HL-60 (cell line): ENCODE data around the gene MRGPRG.
A peak's percentile ranks its signal among the peaks of the same experiment; 100 is the strongest.

ENCODE experiments used
- DNase-seq, 2 experiments: peaks; one replicate each; pipeline ENCODE4 v3.0.0-alpha.2; 2010 to 2020; ENCODE audit warnings: low read depth in 1 of 2, low spot score in 1 of 2
- H3K27ac ChIP-seq: fragments of 250-450 bp; sonication (Bioruptor Pico); replicated peaks from 2 replicates; pipeline ENCODE4 v1.5.1; 2020; ENCODE audit warnings: mild to moderate bottlenecking, moderate library complexity
- H3K27me3 ChIP-seq: fragments of 250-450 bp; sonication (Bioruptor Pico); 2 replicates; pipeline ENCODE4 v1.5.1; 2021; ENCODE audit warnings: mild to moderate bottlenecking, moderate library complexity; ENCODE audit not compliant: insufficient read depth, poor library complexity, severe bottlenecking
- H3K4me3 ChIP-seq: replicated peaks from 2 replicates; pipeline ENCODE4 v1.5.1; 2011; ENCODE audit warnings: mild to moderate bottlenecking, control low read depth, low read length; ENCODE audit not compliant: insufficient read depth
- GABPA ChIP-seq: IDR thresholded peaks from 2 replicates; pipeline ENCODE4 v1.6.1; 2012; ENCODE audit warnings: low read depth
- POLR2AphosphoS5 ChIP-seq: IDR thresholded peaks from 2 replicates; pipeline ENCODE4 v1.6.1; 2012; ENCODE audit warnings: low read depth
- SPI1 ChIP-seq: IDR thresholded peaks from 2 replicates; pipeline ENCODE4 v1.6.1; 2012; ENCODE audit warnings: low read depth, mild to moderate bottlenecking, borderline replicate concordance
- TF ChIP-seq, protein P1 (sequence below): IDR thresholded peaks from one replicate; pipeline ENCODE4 v1.5.1; 2011; ENCODE audit warnings: low read length, control low read depth, inconsistent platforms; ENCODE audit not compliant: insufficient read depth
- TF ChIP-seq, protein P2 (sequence below): IDR thresholded peaks from 2 replicates; pipeline ENCODE4 v1.6.1; 2012; ENCODE audit warnings: low read depth; ENCODE audit not compliant: insufficient replicate concordance

Gene MRGPRG

DNA sequence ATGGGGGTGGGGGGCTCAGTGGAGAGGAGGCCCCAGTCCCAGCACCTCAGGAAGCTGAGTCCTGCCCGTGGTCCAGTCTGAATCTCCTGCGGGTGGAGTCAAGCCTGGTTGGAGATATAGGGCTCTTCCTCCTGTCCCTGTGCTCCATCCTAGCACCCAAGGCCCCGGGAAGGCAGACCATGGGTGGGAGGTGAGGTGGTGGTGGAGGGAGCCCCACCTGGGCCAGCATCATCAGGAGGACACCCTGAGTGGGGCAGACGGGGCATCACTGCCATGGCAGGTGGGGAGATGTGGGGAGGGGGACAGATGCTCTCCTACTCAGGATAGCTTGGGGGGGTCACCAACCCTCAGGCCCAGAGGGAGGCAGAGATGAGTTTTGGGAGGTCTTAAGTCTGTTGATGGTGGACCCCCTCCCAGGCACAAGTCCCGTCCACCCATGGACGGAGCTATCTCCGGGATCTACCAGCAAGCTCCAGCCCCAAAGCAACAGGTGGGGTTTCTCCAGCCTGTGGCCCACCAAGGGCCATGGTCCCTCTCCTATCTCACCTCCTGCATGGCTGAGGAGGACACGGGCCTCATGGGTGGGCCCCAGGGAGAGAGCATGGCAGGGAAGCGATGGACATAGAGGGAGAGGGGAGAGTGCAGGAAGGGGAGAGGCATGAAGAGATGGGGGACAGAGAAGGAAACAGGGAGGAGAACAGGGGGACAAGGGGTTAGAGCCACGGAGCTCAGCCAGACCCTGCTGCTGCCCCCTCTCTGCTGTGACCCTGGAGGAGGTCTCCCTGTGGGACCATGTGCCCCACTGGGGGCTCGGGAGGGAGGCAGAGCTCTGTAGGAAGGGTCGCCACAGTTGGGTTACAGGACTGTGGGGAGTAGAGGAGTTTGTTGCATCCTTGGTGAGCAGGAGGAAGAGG lies 12.3 kb upstream of the MRGPRG start:
- H3K27me3 ChIP-seq: no peaks in the 10 kb centered on the region

DNA sequence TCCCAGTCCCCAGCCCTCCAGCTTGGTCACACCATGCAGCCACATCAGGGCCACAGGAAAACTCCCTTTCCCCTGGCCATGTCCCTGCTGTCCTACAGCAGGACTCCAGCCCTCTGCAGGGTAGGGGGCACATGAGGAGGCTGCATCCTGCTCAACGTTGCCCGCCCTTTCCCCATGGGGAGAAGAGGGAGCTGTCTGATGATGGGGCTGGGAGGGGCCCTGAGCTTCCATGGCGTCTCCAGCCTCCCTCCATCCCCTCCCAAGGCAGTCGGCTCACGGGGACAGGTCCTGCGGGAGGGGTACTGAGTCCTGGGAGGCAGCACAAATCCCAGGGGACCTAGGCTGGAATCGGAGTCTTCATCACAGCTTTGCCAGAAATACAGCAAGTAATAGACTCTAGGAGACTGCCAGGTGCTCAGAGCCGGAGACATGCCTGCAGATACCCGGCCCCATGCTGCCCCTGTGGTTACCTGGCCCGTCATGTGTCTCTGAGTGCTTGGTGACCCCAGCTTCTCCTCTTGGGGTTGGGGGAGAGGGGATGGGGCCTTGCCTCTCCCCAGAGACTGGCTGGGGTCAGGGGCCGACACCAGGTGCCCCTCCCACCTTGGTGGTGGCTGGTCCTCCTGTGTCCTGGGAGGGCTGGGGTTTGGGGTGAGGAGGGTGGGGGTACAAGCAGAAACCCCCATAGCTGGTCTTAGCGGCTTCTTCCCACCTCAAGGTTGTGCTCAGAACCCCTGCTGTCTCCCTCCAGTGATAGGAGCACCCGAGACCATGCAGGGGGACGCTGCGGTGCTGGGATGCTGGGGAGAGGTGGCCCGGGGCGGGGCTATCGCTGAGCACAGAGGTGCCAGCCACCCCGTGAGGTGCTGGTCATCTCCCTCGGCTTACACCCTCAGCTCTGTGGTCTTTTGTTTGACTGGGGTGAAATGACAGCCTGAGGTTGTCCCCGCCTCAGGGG lies 11.3 kb upstream of the MRGPRG start:
- no peaks in the 10 kb centered on the region for H3K27me3 ChIP-seq
- H3K4me3 ChIP-seq: no peak overlapping the region
- TF ChIP-seq GABPA (no peak), POLR2AphosphoS5 (no peak), SPI1 (no peak)
- TF ChIP-seq, protein P1, sequence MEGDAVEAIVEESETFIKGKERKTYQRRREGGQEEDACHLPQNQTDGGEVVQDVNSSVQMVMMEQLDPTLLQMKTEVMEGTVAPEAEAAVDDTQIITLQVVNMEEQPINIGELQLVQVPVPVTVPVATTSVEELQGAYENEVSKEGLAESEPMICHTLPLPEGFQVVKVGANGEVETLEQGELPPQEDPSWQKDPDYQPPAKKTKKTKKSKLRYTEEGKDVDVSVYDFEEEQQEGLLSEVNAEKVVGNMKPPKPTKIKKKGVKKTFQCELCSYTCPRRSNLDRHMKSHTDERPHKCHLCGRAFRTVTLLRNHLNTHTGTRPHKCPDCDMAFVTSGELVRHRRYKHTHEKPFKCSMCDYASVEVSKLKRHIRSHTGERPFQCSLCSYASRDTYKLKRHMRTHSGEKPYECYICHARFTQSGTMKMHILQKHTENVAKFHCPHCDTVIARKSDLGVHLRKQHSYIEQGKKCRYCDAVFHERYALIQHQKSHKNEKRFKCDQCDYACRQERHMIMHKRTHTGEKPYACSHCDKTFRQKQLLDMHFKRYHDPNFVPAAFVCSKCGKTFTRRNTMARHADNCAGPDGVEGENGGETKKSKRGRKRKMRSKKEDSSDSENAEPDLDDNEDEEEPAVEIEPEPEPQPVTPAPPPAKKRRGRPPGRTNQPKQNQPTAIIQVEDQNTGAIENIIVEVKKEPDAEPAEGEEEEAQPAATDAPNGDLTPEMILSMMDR: no peak
- TF ChIP-seq, protein P2, sequence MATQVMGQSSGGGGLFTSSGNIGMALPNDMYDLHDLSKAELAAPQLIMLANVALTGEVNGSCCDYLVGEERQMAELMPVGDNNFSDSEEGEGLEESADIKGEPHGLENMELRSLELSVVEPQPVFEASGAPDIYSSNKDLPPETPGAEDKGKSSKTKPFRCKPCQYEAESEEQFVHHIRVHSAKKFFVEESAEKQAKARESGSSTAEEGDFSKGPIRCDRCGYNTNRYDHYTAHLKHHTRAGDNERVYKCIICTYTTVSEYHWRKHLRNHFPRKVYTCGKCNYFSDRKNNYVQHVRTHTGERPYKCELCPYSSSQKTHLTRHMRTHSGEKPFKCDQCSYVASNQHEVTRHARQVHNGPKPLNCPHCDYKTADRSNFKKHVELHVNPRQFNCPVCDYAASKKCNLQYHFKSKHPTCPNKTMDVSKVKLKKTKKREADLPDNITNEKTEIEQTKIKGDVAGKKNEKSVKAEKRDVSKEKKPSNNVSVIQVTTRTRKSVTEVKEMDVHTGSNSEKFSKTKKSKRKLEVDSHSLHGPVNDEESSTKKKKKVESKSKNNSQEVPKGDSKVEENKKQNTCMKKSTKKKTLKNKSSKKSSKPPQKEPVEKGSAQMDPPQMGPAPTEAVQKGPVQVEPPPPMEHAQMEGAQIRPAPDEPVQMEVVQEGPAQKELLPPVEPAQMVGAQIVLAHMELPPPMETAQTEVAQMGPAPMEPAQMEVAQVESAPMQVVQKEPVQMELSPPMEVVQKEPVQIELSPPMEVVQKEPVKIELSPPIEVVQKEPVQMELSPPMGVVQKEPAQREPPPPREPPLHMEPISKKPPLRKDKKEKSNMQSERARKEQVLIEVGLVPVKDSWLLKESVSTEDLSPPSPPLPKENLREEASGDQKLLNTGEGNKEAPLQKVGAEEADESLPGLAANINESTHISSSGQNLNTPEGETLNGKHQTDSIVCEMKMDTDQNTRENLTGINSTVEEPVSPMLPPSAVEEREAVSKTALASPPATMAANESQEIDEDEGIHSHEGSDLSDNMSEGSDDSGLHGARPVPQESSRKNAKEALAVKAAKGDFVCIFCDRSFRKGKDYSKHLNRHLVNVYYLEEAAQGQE: no peak
- H3K27ac ChIP-seq: no peak overlapping the region
- DNase-seq: no peak

More for the DNA sequence above, 12.3 kb upstream of the MRGPRG start:
- H3K4me3 ChIP-seq: no peak overlapping the region
- no peak for DNase-seq
- TF ChIP-seq, protein P2: no peak
- TF ChIP-seq POLR2AphosphoS5: no peak
- TF ChIP-seq, protein P1: no peak
- TF ChIP-seq GABPA: no peak
- TF ChIP-seq SPI1: no peak
- no peak overlapping the region for H3K27ac ChIP-seq

DNA sequence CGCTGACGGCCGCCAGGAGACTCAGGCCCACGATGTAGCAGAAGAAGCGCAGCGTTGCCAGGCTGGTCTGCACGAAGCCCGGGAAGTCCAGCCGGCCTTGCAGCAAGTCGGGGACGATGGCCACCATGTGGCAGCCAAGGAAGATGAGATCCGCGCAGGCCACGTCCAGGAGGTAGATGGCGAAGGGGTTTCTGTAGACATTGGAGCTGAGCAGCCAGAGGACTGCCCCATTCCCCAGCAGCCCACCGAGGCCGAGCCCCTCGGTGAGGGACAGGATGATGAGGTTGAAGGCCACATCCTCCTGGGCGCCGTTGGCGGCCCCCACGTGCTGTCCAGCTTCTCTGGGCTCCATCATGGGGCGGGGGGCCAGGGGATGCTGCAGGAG lies 9.8 kb upstream of the MRGPRG start:
- TF ChIP-seq POLR2AphosphoS5 (no peak), SPI1 (no peak), GABPA (no peak)
- TF ChIP-seq, protein P2: no peak
- TF ChIP-seq, protein P1: no peak
- no peak for DNase-seq
- Histone ChIP-seq H3K4me3 (peak overlapping the region; percentile 19; the same call in 1 of the 2 replicates), H3K27me3 (peaks cover 5% of the 10 kb centered on the region), H3K27ac (peak overlapping the region; percentile 42)
